Regular cardiac myocyte (primary cell): ENCODE data around the gene TEX47. TPM values are rescaled to one million over a fixed set of nuclear protein-coding genes. Genes with fewer than 3 reads are reported as not detected.

Source experiments
- total RNA-seq: library from RNA; depleted of rRNA; stranded (reverse); fragments of >200 nt; gene quantifications from 2 replicates; pipeline ENCODE4 v1.2.3, GENCODE V29; 2014

The TEX47 gene
- not detected in 2 replicates for total RNA-seq

GRCh38 chr7:88795553-88795952, at the start of gene TEX47:
Gene TEX47 (minus strand): TSS chr7:88795737. CDS start chr7:88794942, 795 bp downstream.

GRCh38 chr7:88759230-88760135, 36.1 kb downstream of the TEX47 start, which contains the start of gene ZNF804B:
Gene ZNF804B (plus strand): TSS chr7:88759700. CDS start chr7:88759977, 277 bp downstream.

Other genes with a start within 250 kb of the TEX47 start
- not detected in 2 replicates for gene ZNF804B, start 36.0 kb downstream of the TEX47 start, total RNA-seq